Measurements from ENCODE around the gene SLC4A11. TPM values are rescaled to one million over a fixed set of nuclear protein-coding genes. Genes with fewer than 3 reads are reported as not detected.

Gene SLC4A11
- total RNA-seq, 1 experiment from 2014 or later = 26.8 TPM

DNA sequence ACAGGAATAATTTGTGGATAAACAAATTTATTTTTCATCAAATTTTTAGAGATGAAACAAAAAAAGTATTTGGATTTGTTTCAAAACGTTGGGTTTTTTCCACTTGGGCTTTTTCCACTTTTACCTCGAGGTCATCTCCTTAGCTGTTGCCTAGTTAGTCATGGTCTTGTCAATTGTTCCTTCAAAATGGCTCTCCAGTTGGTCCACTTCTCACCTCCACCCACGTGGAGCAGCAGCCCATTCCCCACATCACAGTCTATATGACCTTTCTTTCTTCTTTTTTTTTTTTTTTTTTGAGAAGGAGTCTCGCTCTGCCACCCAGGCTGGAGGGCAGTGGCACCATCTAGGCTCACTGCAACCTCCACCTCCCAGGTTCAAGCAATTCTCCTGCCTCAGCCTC lies 6.7 kb upstream of the SLC4A11 start:
- H3K9ac ChIP-seq (ENCODE audit: low read length) = no peak overlapping the region
- BruUV-seq (replicated peaks) = no TSS peak
- CTCF ChIA-PET = no interaction called here
- H2AFZ ChIP-seq (ENCODE audit: low read length) = no peak overlapping the region
- no peak overlapping the region for H3K27ac ChIP-seq (ENCODE audit: low read length)
- no peaks in the 10 kb centered on the region for H3K9me2 ChIP-seq (replicated peaks; ENCODE audit: low read length)
- no peaks in the 10 kb centered on the region for H3K36me3 ChIP-seq (ENCODE audit: low read depth, low read length)
- DNase-seq = no peak
- no peaks in the 10 kb centered on the region for H3K27me3 ChIP-seq (ENCODE audit: low read length)
- H3K4me1 ChIP-seq (ENCODE audit: insufficient read depth, low read length) = no peaks in the 10 kb centered on the region
- intact Hi-C loops (cut with micrococcal nuclease) = no loop called here
- POLR2A ChIA-PET (ENCODE audit: unreplicated experiment) = interaction anchor here (0.6 to 0.7 kb wide), 2 partner anchors 80 to 165 kb away, joined by 11 to 38 read pairs; no protein-coding TSS in a partner anchor
- H3K9me3 ChIP-seq (ENCODE audit: low read length) = no peaks in the 10 kb centered on the region
- no peak overlapping the region for H3K4me3 ChIP-seq (ENCODE audit: low read length)
- no peaks in the 10 kb centered on the region for H3F3A ChIP-seq (ENCODE audit: low read length, unreplicated experiment)
- no peak for ATAC-seq
- H3K79me2 ChIP-seq (ENCODE audit: low read length) = no peaks in the 10 kb centered on the region
- TF ChIP-seq EZH2phosphoT487 (IDR thresholded peaks at IDR 0.05; ENCODE audit: borderline replicate concordance, low read length) = no peak
- no peak for TF ChIP-seq EZH2 (IDR thresholded peaks at IDR 0.05; ENCODE audit: low read length, unreplicated experiment)
- TF ChIP-seq CTCF (conservative IDR thresholded peaks at IDR 0.05; ENCODE audit: low read depth, low read length) = no peak
- no peak overlapping the region for H3K4me2 ChIP-seq (ENCODE audit: low read length)
- no peaks in the 10 kb centered on the region for H4K20me1 ChIP-seq (ENCODE audit: low read length)

DNA sequence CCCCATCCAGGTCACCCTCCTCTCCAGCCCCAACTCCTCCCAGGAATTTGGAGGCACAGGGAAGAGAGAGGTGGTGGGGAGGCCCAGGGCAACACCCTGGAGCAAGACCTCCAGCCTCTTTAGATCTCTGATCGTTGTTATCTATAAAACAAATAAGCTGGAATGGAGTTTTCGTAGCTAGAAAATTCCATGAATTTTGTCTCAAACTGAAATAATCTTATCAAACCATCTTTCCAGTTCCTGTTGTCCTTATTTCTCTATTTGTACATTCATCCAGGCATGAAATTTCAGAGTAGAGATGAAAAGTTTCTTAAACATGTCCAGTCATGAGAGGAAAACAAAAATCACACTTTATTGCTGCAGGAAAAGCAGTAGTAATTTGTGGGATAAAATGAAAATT lies 6.2 kb upstream of the SLC4A11 start:
- H3K4me3 ChIP-seq (ENCODE audit: low read length) = no peak overlapping the region
- no peaks in the 10 kb centered on the region for H3K9me2 ChIP-seq (replicated peaks; ENCODE audit: low read length)
- no peaks in the 10 kb centered on the region for H4K20me1 ChIP-seq (ENCODE audit: low read length)
- DNase-seq (no peak), ATAC-seq (peak; percentile 23; the same call in 1 of the 2 replicates)
- no peak overlapping the region for H3K27ac ChIP-seq (ENCODE audit: low read length)
- TF ChIP-seq EZH2phosphoT487 (IDR thresholded peaks at IDR 0.05; ENCODE audit: borderline replicate concordance, low read length) (no peak), EZH2 (IDR thresholded peaks at IDR 0.05; ENCODE audit: low read length, unreplicated experiment) (no peak), CTCF (conservative IDR thresholded peaks at IDR 0.05; ENCODE audit: low read depth, low read length) (no peak)
- H3K4me2 ChIP-seq (ENCODE audit: low read length) = no peak overlapping the region
- H3K36me3 ChIP-seq (ENCODE audit: low read depth, low read length) = no peaks in the 10 kb centered on the region
- intact Hi-C loops (cut with micrococcal nuclease) = no loop called here
- H2AFZ ChIP-seq (ENCODE audit: low read length) = no peak overlapping the region
- POLR2A ChIA-PET (ENCODE audit: unreplicated experiment) = interaction anchor here (0.7 kb wide), 1 partner anchor 80 kb away, joined by 38 read pairs; no protein-coding TSS in a partner anchor
- no peaks in the 10 kb centered on the region for H3K27me3 ChIP-seq (ENCODE audit: low read length)
- CTCF ChIA-PET = no interaction called here
- H3K9ac ChIP-seq (ENCODE audit: low read length) = no peak overlapping the region
- no TSS peak for BruUV-seq (replicated peaks)
- H3K79me2 ChIP-seq (ENCODE audit: low read length) = no peaks in the 10 kb centered on the region
- no peaks in the 10 kb centered on the region for H3K9me3 ChIP-seq (ENCODE audit: low read length)
- H3F3A ChIP-seq (ENCODE audit: low read length, unreplicated experiment) = no peaks in the 10 kb centered on the region
- H3K4me1 ChIP-seq (ENCODE audit: insufficient read depth, low read length) = 0 out of 2 replicates have a peak, but pooled peaks cover under 1% of the 10 kb centered on the region

DNA sequence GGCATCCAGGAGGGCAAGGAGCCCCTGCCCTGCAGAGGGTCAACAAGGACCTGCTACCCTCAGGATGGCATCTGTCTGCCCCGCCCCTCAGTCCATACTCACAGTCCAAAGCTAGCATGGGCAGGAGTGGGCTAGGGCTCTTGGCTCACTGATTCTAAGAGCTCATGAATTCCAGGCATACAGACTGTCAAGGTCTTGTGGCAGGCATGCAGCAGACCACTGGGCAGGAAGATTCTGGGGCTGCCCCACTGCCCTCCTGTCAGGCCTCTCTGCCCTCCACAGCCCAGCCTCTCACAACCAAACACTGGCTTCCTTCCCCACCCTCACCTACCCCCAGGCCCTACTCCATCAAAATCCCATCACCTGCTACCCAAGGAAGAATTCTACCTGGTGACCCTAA lies 5.6 kb upstream of the SLC4A11 start:
- Histone ChIP-seq H3K9me2 (replicated peaks; ENCODE audit: low read length) (no peaks in the 10 kb centered on the region), H3K4me3 (ENCODE audit: low read length) (no peak overlapping the region), H3K79me2 (ENCODE audit: low read length) (no peaks in the 10 kb centered on the region), H3K4me1 (ENCODE audit: insufficient read depth, low read length) (peaks cover 6% of the 10 kb centered on the region; the same call in 1 of the 2 replicates), H3F3A (ENCODE audit: low read length, unreplicated experiment) (no peaks in the 10 kb centered on the region), H3K27me3 (ENCODE audit: low read length) (no peaks in the 10 kb centered on the region), H3K9me3 (ENCODE audit: low read length) (no peaks in the 10 kb centered on the region), H3K4me2 (ENCODE audit: low read length) (no peak overlapping the region), H4K20me1 (ENCODE audit: low read length) (no peaks in the 10 kb centered on the region), H2AFZ (ENCODE audit: low read length) (no peak overlapping the region), H3K9ac (ENCODE audit: low read length) (no peak overlapping the region), H3K36me3 (ENCODE audit: low read depth, low read length) (no peaks in the 10 kb centered on the region), H3K27ac (ENCODE audit: low read length) (no peak overlapping the region)
- intact Hi-C loops (cut with micrococcal nuclease) = no loop called here
- no TSS peak for BruUV-seq (replicated peaks)
- TF ChIP-seq EZH2phosphoT487 (IDR thresholded peaks at IDR 0.05; ENCODE audit: borderline replicate concordance, low read length) (no peak), EZH2 (IDR thresholded peaks at IDR 0.05; ENCODE audit: low read length, unreplicated experiment) (no peak), CTCF (conservative IDR thresholded peaks at IDR 0.05; ENCODE audit: low read depth, low read length) (no peak)
- ATAC-seq (no peak), DNase-seq (no peak)
- ChIA-PET CTCF (no interaction called here), POLR2A (ENCODE audit: unreplicated experiment) (no interaction called here)
